ENCODE data around the gene TMC6. TPM values are rescaled to one million over a fixed set of nuclear protein-coding genes. Genes with fewer than 3 reads are reported as not detected.

TMC6 gene
- polyA plus RNA-seq, 1 of the 3 experiments (the other 2 are of a cell fraction), result 5.5 TPM

GRCh38 chr17:78114831-78115723 is 13.5 kb downstream of the TMC6 start:
- no peaks in the 10 kb centered on the region for H4K20me1 ChIP-seq (ENCODE audit: insufficient read depth)
- H3K9ac ChIP-seq, result no peak overlapping the region
- no peaks in the 10 kb centered on the region for H3K9me2 ChIP-seq
- WGBS (ENCODE audit: low lambda C conversion rate), result 76% methylated on average over 24 of the region's 28 CpGs
- no peak overlapping the region for H3K4me2 ChIP-seq
- no peaks in the 10 kb centered on the region for H3K9me3 ChIP-seq
- H3K79me2 ChIP-seq (ENCODE audit: insufficient read depth), result no peaks in the 10 kb centered on the region
- no peaks in the 10 kb centered on the region for H3K36me3 ChIP-seq (replicated peaks in 1 of 2; ENCODE audit: control insufficient read depth in 1 of 2, insufficient read depth in 2 of 2, low read length in 1 of 2)
- H3K27ac ChIP-seq (ENCODE audit: low read depth in 2 of 2, low read length in 1 of 2), result no peak overlapping the region
- ChIA-PET POLR2A (no interaction called here), CTCF (interaction anchor here (0.8 to 10.9 kb wide), 11 partner anchors 12 to 210 kb away, joined by 3 to 131 read pairs (median 11); partner anchors contain the start of genes SYNGR2, TMC6 and TMC8)
- no peak overlapping the region for H3K4me3 ChIP-seq (ENCODE audit: low read depth in 2 of 2, low read length in 1 of 2)
- no peak overlapping the region for H2AFZ ChIP-seq (ENCODE audit: low read depth)
- TF ChIP-seq EP300 (IDR thresholded peaks at IDR 0.05; ENCODE audit: borderline replicate concordance in 1 of 2, low read depth in 1 of 2, low read length in 1 of 2) (no peak), CHD2 (IDR thresholded peaks at IDR 0.05; ENCODE audit: low read length, partially characterized antibody) (no peak), TCF12 (IDR thresholded peaks at IDR 0.05) (no peak), YY1 (IDR thresholded peaks at IDR 0.05; ENCODE audit: low read depth) (no peak), FOXM1 (IDR thresholded peaks at IDR 0.05; ENCODE audit: low read depth) (no peak), MAX (IDR thresholded peaks at IDR 0.05; ENCODE audit: low read depth) (no peak), RCOR1 (IDR thresholded peaks at IDR 0.05; ENCODE audit: low read length) (no peak), POLR2AphosphoS5 (IDR thresholded peaks at IDR 0.05; ENCODE audit: low read depth, low read length) (no peak), SIN3A (IDR thresholded peaks at IDR 0.05; ENCODE audit: borderline replicate concordance, low read depth, low read length) (no peak), RFX5 (IDR thresholded peaks at IDR 0.05; ENCODE audit: low read length) (no peak), FOXJ3 (CRISPR knock-in tag; IDR thresholded peaks at IDR 0.05) (no peak), RAD21 (IDR thresholded peaks at IDR 0.05; ENCODE audit: low read length) (no peak), MEF2A (IDR thresholded peaks at IDR 0.05; ENCODE audit: borderline replicate concordance, low read depth) (no peak)
- 0 out of 2 replicates have a peak, but pooled peaks cover 6% of the 10 kb centered on the region for H3K27me3 ChIP-seq (ENCODE audit: insufficient read depth)
- DNase-seq, result peak; percentile 49
- no peaks in the 10 kb centered on the region for H3F3A ChIP-seq (replicated peaks; ENCODE audit: insufficient read depth)
- peaks cover 0 to 19% of the 10 kb centered on the region in 2 experiments; a peak in 1 of 4 replicates for H3K4me1 ChIP-seq (ENCODE audit: control insufficient read depth in 1 of 2, insufficient read depth in 2 of 2, low read depth in 1 of 2, low read length in 1 of 2)

GRCh38 chr17:78113804-78114785 is 14.5 kb downstream of the TMC6 start:
- Histone ChIP-seq H3K27me3 (ENCODE audit: insufficient read depth) (0 out of 2 replicates have a peak, but pooled peaks cover 6% of the 10 kb centered on the region), H3K4me3 (ENCODE audit: low read depth in 2 of 2, low read length in 1 of 2) (no peak overlapping the region), H3K4me1 (ENCODE audit: control insufficient read depth in 1 of 2, insufficient read depth in 2 of 2, low read depth in 1 of 2, low read length in 1 of 2) (peaks cover 0 to 19% of the 10 kb centered on the region in 2 experiments; a peak in 1 of 4 replicates), H3K79me2 (ENCODE audit: insufficient read depth) (no peaks in the 10 kb centered on the region), H3K9me3 (no peaks in the 10 kb centered on the region), H3K36me3 (replicated peaks in 1 of 2; ENCODE audit: control insufficient read depth in 1 of 2, insufficient read depth in 2 of 2, low read length in 1 of 2) (no peaks in the 10 kb centered on the region), H3F3A (replicated peaks; ENCODE audit: insufficient read depth) (no peaks in the 10 kb centered on the region), H2AFZ (ENCODE audit: low read depth) (no peak overlapping the region), H4K20me1 (ENCODE audit: insufficient read depth) (no peaks in the 10 kb centered on the region), H3K27ac (ENCODE audit: low read depth in 2 of 2, low read length in 1 of 2) (no peak overlapping the region), H3K9me2 (no peaks in the 10 kb centered on the region), H3K4me2 (no peak overlapping the region), H3K9ac (no peak overlapping the region)
- POLR2A ChIA-PET, result no interaction called here
- TF ChIP-seq REST (IDR thresholded peaks at IDR 0.05; ENCODE audit: low read depth, low read length) (no peak), GABPA (IDR thresholded peaks at IDR 0.05; ENCODE audit: low read depth) (no peak), RXRA (IDR thresholded peaks at IDR 0.05; ENCODE audit: borderline replicate concordance, low read depth) (no peak)
- WGBS (ENCODE audit: low lambda C conversion rate), result 87% methylated on average over 25 of the region's 25 CpGs
- DNase-seq, result no peak
- CTCF ChIA-PET, result interaction anchor here (0.8 to 10.9 kb wide), 24 partner anchors 8 to 141 kb away, joined by 3 to 131 read pairs (median 10); partner anchors contain the start of genes AFMID, SYNGR2, TK1 and TMC6

Data from SK-N-SH (cell line).